NB4 (cell line): ENCODE results near the gene TTPAL.

Source experiments
- DNase-seq: peaks from one replicate; pipeline ENCODE4 v3.0.0; 2010; ENCODE audit warnings: low read depth
- H3K4me3 ChIP-seq: one replicate; pipeline ENCODE4 v1.5.1; 2011; ENCODE audit warnings: mild to moderate bottlenecking, low read depth, low read length, moderate library complexity
- CTCF ChIP-seq: IDR thresholded peaks from one replicate; pipeline ENCODE4 v1.5.1; 2012; ENCODE audit warnings: low read depth, low read length
- MAX ChIP-seq: IDR thresholded peaks from 2 replicates; pipeline ENCODE4 v1.6.1; 2011; ENCODE audit warnings: low read depth, low read length
- MYC ChIP-seq: IDR thresholded peaks from 2 replicates; pipeline ENCODE4 v1.6.1; 2011; ENCODE audit warnings: low read depth, low read length
- POLR2A ChIP-seq: IDR thresholded peaks from 2 replicates; pipeline ENCODE4 v1.6.1; 2011; ENCODE audit warnings: mild to moderate bottlenecking; ENCODE audit not compliant: insufficient read length; ENCODE audit errors: extremely low read depth

TTPAL gene

GRCh38 chr20:44489931-44490330, 14.3 kb downstream of the TTPAL start:
- no peak overlapping the region for H3K4me3 ChIP-seq
- no peak for TF ChIP-seq POLR2A
- TF ChIP-seq MYC = no peak
- TF ChIP-seq MAX = no peak
- TF ChIP-seq CTCF = no peak
- no peak for DNase-seq

- no peak overlapping the region for H3K4me3 ChIP-seq
- DNase-seq = no peak
- TF ChIP-seq MYC (no peak), CTCF (no peak), MAX (no peak)
These were observed 16.1 kb downstream of the TTPAL start for GRCh38 chr20:44491635-44492395.

GRCh38 chr20:44494266-44494665, 18.6 kb downstream of the TTPAL start:
- TF ChIP-seq MYC (no peak), POLR2A (no peak), CTCF (no peak), MAX (no peak)
- no peak for DNase-seq
- H3K4me3 ChIP-seq = no peak overlapping the region

- TF ChIP-seq MYC (no peak), POLR2A (no peak), CTCF (no peak), MAX (no peak)
- no peak for DNase-seq
- H3K4me3 ChIP-seq = no peak overlapping the region
These were observed 19.0 kb downstream of the TTPAL start for GRCh38 chr20:44494681-44495080.

GRCh38 chr20:44495257-44495656, 19.6 kb downstream of the TTPAL start:
- 0 out of 2 replicates have a peak, but pooled peaks have one; percentile 36 for TF ChIP-seq MYC
- peak; percentile 40; the same call in 1 of the 2 replicates for TF ChIP-seq MAX
- TF ChIP-seq CTCF = no peak
- H3K4me3 ChIP-seq = no peak overlapping the region
- DNase-seq = peak; percentile 83
